GM10266 (cell line): Measurements from ENCODE around the gene CSNK1E.

Experiments
- DNase-seq: peaks from one replicate; pipeline ENCODE4 v3.0.0; 2012; ENCODE audit errors: extremely low spot score
- TF ChIP-seq, protein P1 (sequence below): IDR thresholded peaks from 2 replicates; pipeline ENCODE4 v1.5.1; 2012; ENCODE audit warnings: mild to moderate bottlenecking, low read depth; ENCODE audit not compliant: control insufficient read depth, insufficient read depth; ENCODE audit errors: missing control alignments

The CSNK1E gene

DNA sequence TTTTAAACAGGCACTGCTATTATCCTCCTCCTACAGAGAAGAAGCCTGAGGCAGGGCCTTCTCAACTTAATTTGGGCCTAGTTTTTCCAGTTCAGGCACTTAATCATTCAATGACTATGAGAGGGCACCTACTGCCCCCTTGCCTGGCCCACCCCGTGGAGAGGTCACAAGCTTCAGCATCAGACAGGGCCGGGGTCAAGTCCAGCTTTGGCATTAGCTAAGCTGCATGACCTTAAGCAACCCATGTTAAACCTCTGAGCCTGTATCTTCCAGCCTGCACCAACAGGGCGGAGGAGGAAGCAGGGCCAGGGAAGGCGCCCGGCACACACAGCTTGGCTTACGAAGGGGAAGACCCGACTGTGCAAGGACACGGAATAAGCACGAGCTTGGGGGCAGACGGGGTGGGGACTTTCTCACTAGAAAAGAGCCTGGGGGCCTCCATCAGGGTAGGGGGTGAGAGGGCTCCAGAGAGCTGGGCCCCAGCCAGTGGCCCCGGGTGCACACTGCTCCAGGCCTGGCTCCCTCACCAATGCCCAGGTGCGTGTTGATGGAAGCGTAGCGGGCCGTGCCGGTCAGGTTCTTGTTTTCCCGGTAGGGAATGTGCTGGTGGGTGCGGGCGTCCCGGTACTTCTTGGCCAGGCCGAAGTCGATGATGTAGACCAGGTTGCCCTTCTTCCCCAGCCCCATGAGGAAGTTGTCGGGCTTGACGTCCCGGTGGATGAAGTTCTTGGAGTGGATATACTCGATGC is 16.9 kb downstream of the CSNK1E start:
- TF ChIP-seq, protein P1, sequence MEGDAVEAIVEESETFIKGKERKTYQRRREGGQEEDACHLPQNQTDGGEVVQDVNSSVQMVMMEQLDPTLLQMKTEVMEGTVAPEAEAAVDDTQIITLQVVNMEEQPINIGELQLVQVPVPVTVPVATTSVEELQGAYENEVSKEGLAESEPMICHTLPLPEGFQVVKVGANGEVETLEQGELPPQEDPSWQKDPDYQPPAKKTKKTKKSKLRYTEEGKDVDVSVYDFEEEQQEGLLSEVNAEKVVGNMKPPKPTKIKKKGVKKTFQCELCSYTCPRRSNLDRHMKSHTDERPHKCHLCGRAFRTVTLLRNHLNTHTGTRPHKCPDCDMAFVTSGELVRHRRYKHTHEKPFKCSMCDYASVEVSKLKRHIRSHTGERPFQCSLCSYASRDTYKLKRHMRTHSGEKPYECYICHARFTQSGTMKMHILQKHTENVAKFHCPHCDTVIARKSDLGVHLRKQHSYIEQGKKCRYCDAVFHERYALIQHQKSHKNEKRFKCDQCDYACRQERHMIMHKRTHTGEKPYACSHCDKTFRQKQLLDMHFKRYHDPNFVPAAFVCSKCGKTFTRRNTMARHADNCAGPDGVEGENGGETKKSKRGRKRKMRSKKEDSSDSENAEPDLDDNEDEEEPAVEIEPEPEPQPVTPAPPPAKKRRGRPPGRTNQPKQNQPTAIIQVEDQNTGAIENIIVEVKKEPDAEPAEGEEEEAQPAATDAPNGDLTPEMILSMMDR, result no peak
- DNase-seq, result no peak

DNA sequence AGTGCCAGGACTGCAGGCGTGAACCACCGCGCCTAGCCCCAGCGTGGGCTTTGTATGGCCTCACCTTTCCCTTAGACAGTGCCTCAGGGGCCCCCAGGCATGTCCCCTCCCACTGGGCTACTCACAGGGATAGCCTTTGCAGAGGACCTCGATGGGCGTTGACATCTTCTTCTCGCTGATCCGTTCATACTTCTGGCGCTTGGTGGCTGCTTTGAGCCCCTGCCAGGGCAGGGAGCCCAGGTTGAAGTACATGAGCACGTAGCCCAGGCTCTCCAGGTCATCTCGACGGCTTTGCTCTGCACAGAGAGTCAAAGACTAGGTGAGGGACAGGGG is 17.5 kb downstream of the CSNK1E start:
- DNase-seq, result no peak
- TF ChIP-seq, protein P1, result no peak

DNA sequence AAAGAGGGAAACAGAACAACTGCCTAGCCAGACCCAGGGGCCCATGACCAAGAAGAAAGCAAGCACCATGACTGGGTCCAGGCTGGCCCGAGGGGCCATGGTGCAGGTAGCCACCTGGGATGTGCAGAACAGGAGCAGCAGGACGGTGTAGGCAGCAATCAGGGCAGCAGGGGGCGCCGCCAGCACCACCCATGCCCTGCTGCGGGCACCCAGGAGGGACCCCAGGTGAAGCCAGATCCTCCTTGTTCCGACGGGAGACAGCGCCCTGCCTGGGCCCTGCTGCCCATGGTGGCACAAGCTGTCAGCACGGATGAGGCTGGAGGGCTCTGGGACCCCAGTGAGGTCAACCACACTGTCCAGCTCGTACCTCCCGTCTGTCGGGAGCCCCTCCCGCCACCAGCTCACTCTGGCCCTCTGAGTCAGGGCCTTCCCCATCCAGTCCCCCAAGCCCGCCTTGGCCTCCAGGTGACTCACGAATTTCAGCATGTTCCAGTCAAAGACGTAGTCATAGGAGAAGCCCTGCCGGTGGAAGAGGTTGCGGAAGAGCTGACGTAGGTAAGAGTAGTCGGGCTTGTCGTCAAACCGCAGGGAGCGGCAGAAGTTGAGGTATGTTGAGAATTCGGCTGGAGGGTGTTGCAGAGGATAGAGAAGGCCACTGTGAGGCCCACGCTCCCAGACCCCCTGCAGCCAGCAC is 18.8 kb downstream of the CSNK1E start:
- TF ChIP-seq, protein P1, result peak; percentile 64
- DNase-seq, result no peak

DNA sequence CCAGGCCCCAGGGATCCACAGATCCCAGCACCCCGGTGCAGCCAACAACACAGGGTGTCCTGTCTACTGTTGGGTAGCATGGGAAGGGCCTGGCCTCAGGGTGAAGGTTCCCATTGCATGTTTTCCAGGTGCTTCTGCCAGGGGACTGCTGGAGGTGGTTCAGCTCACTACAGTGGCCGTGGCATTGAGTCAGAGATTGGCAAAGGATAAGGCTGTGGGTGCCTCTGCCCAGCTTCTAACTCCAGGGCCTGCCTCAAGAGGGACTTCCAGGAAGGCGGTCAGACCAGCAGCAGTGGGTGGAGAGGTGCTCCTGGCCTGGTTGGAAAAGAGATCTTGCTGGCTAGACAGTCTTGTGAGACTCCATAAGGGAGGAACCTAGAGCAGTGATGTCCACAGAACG is 20.9 kb downstream of the CSNK1E start:
- DNase-seq, result no peak
- TF ChIP-seq, protein P1, result no peak

DNA sequence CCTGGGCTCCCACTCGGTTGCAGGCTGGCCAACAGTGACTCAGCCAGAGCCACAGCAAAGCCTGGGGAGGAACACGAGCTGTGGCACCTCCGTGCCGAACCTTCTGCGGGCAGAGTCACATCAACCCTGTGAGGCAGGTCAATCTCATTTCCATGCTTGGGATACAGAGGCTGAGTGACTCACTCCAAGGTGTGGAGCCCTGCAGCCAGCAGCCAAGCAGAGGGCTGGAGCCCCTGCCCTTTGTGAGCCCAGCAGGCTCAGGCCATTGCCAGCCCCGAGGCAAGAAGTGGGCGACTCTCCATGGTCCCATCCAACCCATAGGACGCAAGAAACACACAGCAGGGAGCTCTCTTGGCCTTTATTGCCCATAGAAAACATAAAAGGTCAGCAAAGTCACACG is 21.4 kb downstream of the CSNK1E start:
- TF ChIP-seq, protein P1, result no peak
- no peak for DNase-seq

DNA sequence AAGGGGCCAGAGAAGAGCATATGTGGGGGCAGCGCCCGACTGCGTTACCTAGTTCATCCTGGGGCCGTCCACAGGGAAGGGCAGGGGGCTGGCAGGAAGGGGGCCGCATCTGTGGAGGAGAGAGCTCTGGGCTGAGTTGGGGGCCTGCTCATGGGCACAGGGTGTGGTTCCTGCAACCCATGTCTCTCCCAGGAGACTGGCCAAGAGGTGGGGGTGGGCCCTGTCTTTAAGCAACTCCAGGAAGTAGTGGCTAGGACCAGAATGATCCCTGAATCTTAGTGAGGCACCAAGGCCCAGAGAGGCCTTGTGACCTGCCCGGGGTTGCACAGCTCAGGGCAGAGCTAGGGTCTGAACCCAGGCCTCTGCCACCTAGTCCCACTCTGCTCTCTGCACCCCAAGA is 21.9 kb downstream of the CSNK1E start:
- TF ChIP-seq, protein P1, result no peak
- DNase-seq, result no peak

DNA sequence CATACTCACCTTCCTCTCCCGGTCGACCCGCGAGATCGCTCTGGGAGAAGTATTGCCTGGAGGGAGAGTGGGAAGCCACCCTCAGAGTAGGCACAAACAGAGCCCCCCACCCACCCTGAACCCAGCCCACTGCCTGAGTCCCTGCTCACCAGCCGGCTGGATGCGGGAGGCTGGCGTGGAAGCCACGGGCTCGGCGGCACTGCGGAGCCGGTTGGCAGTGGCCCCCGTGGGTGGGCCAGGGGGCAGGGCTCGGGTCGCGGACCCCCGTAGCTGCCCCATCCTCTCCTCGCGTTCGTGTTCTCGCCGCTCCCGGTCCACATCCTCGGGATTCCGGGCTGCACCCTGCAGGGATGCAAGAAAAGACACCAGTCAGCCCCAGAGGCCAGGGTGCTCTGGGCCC is 23.0 kb downstream of the CSNK1E start:
- no peak for DNase-seq
- TF ChIP-seq, protein P1, result no peak
